ENCODE results near the gene AQP12A.

DNA sequence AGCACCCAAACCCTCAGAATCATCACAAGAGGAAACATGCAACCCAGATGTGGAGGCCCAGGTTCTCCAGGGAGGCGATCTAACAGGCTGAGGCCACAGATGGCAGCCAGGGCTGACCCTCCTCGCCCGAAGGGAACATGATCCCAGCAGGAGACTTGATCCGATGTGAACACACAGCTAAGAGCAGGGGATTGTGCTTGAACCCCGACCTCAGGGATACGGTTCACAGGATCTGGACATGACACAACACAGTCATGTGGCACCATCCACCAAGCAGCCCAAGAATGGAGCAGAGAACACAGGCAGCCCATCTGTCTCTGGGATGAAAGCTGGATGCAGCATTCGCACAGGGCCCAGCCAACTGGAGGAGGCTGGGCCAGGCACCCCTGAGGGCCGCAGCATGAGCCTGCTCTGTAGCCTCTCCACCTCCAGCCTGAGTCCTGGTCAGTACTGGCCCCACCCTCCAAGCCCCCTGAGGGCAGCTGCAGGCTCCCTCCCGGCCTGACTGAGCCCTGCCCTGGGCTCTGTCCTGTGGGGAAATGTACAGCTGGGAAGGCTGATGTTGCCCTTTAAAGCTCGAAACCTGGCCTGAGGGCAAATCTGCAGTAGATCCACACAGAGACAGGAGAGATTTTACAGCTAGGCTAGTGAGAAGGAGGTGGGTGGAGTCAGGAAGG lies 39.0 kb downstream of the AQP12A start:
- TF ChIP-seq CTCF (IDR thresholded peaks at IDR 0.05) (no peak), POLR2A (IDR thresholded peaks at IDR 0.05) (no peak)

Measured in thyroid gland (tissue), 4 donors.